Activated naive CD8-positive, alpha-beta T cell treated with anti-CD3 and anti-CD28 coated beads for 36 hours (primary cell): ENCODE results near the gene IFT122. TPM values are rescaled to one million over a fixed set of nuclear protein-coding genes. Genes with fewer than 3 reads are reported as not detected.
"Not testable (repeated sequence)": the region's sequence is repeated elsewhere in the genome, so short reads cannot be mapped to it uniquely, and the experiment has no call there.

ENCODE experiments used
- DNase-seq: peaks from one replicate; pipeline ENCODE4 v3.0.0; 2021
- H3K27ac Mint-ChIP-seq: one replicate; pipeline ENCODE4 v1.8.0; 2022; ENCODE audit warnings: mild to moderate bottlenecking, moderate library complexity, mixed read lengths
- H3K27me3 Mint-ChIP-seq: one replicate; pipeline ENCODE4 v1.8.0; 2022; ENCODE audit warnings: mild to moderate bottlenecking, mixed read lengths
- H3K36me3 Mint-ChIP-seq: one replicate; pipeline ENCODE4 v1.8.0; 2021; ENCODE audit warnings: mild to moderate bottlenecking, mixed read lengths
- H3K4me1 Mint-ChIP-seq: one replicate; pipeline ENCODE4 v1.8.0; 2021; ENCODE audit warnings: mixed read lengths
- H3K4me3 Mint-ChIP-seq: one replicate; pipeline ENCODE4 v1.8.0; 2022; ENCODE audit warnings: mild to moderate bottlenecking, moderate library complexity, mixed read lengths
- H3K9me3 Mint-ChIP-seq: one replicate; pipeline ENCODE4 v1.8.0; 2022; ENCODE audit warnings: mixed read lengths
- total RNA-seq, 2 experiments: library from RNA; stranded (reverse); gene quantifications; one replicate each; pipeline ENCODE4 v1.2.3, GENCODE V29; 2021

IFT122 gene
- total RNA-seq, 2 experiments from 2014 or later = 14.9 to 15.6 TPM

GRCh38 chr3:129410971-129411370 lies 29.1 kb upstream of the IFT122 start:
- no peak for DNase-seq
- no peaks in the 10 kb centered on the region for H3K9me3 Mint-ChIP-seq
- no peaks in the 10 kb centered on the region for H3K27me3 Mint-ChIP-seq
- no peak overlapping the region for H3K4me3 Mint-ChIP-seq
- no peaks in the 10 kb centered on the region for H3K36me3 Mint-ChIP-seq
- H3K27ac Mint-ChIP-seq = no peak overlapping the region
- no peaks in the 10 kb centered on the region for H3K4me1 Mint-ChIP-seq

GRCh38 chr3:129412542-129413198 lies 27.4 kb upstream of the IFT122 start:
- Mint-ChIP-seq H3K36me3 (no peaks in the 10 kb centered on the region), H3K27ac (no peak overlapping the region), H3K4me3 (no peak overlapping the region), H3K4me1 (no peaks in the 10 kb centered on the region), H3K9me3 (no peaks in the 10 kb centered on the region), H3K27me3 (no peaks in the 10 kb centered on the region)
- DNase-seq = no peak

- not testable (repeated sequence) for H3K4me1 Mint-ChIP-seq, H3K36me3 Mint-ChIP-seq, H3K27me3 Mint-ChIP-seq, H3K27ac Mint-ChIP-seq, DNase-seq, H3K4me3 Mint-ChIP-seq, H3K9me3 Mint-ChIP-seq
Observed at GRCh38 chr3:129413238-129413637, 26.8 kb upstream of the IFT122 start.

GRCh38 chr3:129413687-129414506 lies 26.1 kb upstream of the IFT122 start:
- Mint-ChIP-seq H3K36me3 (no peaks in the 10 kb centered on the region), H3K27ac (no peak overlapping the region), H3K4me3 (no peak overlapping the region), H3K9me3 (no peaks in the 10 kb centered on the region), H3K4me1 (no peaks in the 10 kb centered on the region), H3K27me3 (no peaks in the 10 kb centered on the region)
- DNase-seq = no peak

GRCh38 chr3:129415378-129415777 lies 24.6 kb upstream of the IFT122 start:
- Mint-ChIP-seq H3K27me3 (no peaks in the 10 kb centered on the region), H3K9me3 (no peaks in the 10 kb centered on the region), H3K4me3 (no peak overlapping the region), H3K36me3 (no peaks in the 10 kb centered on the region), H3K4me1 (no peaks in the 10 kb centered on the region), H3K27ac (no peak overlapping the region)
- DNase-seq = no peak

GRCh38 chr3:129415830-129416229 lies 24.2 kb upstream of the IFT122 start:
- H3K27me3 Mint-ChIP-seq = no peaks in the 10 kb centered on the region
- H3K9me3 Mint-ChIP-seq = no peaks in the 10 kb centered on the region
- no peaks in the 10 kb centered on the region for H3K36me3 Mint-ChIP-seq
- no peak overlapping the region for H3K4me3 Mint-ChIP-seq
- no peaks in the 10 kb centered on the region for H3K4me1 Mint-ChIP-seq
- H3K27ac Mint-ChIP-seq = no peak overlapping the region
- no peak for DNase-seq

- Mint-ChIP-seq H3K36me3 (no peaks in the 10 kb centered on the region), H3K4me3 (no peak overlapping the region), H3K4me1 (no peaks in the 10 kb centered on the region), H3K27me3 (no peaks in the 10 kb centered on the region), H3K27ac (no peak overlapping the region), H3K9me3 (no peaks in the 10 kb centered on the region)
- no peak for DNase-seq
Observed at GRCh38 chr3:129416415-129416814, 23.6 kb upstream of the IFT122 start.

GRCh38 chr3:129417326-129417725 lies 22.7 kb upstream of the IFT122 start:
- Mint-ChIP-seq H3K9me3 (no peaks in the 10 kb centered on the region), H3K4me1 (no peaks in the 10 kb centered on the region), H3K4me3 (no peak overlapping the region), H3K27me3 (no peaks in the 10 kb centered on the region), H3K36me3 (no peaks in the 10 kb centered on the region), H3K27ac (no peak overlapping the region)
- DNase-seq = no peak

- no peak overlapping the region for H3K4me3 Mint-ChIP-seq
- no peaks in the 10 kb centered on the region for H3K9me3 Mint-ChIP-seq
- no peaks in the 10 kb centered on the region for H3K4me1 Mint-ChIP-seq
- H3K36me3 Mint-ChIP-seq = no peaks in the 10 kb centered on the region
- no peak for DNase-seq
- no peaks in the 10 kb centered on the region for H3K27me3 Mint-ChIP-seq
- H3K27ac Mint-ChIP-seq = no peak overlapping the region
Observed at GRCh38 chr3:129418041-129418973, 21.7 kb upstream of the IFT122 start.

- no peaks in the 10 kb centered on the region for H3K36me3 Mint-ChIP-seq
- H3K27me3 Mint-ChIP-seq = no peaks in the 10 kb centered on the region
- H3K27ac Mint-ChIP-seq = no peak overlapping the region
- H3K4me3 Mint-ChIP-seq = no peak overlapping the region
- peaks cover 5% of the 10 kb centered on the region for H3K4me1 Mint-ChIP-seq
- no peaks in the 10 kb centered on the region for H3K9me3 Mint-ChIP-seq
- DNase-seq = no peak
Observed at GRCh38 chr3:129419476-129419875, 20.5 kb upstream of the IFT122 start.

- no peak for DNase-seq
- Mint-ChIP-seq H3K27me3 (no peaks in the 10 kb centered on the region), H3K27ac (no peak overlapping the region), H3K9me3 (no peaks in the 10 kb centered on the region), H3K4me3 (no peak overlapping the region), H3K4me1 (peaks cover 9% of the 10 kb centered on the region), H3K36me3 (no peaks in the 10 kb centered on the region)
Observed at GRCh38 chr3:129421236-129421883, 18.7 kb upstream of the IFT122 start.

- Mint-ChIP-seq H3K27ac (no peak overlapping the region), H3K9me3 (no peaks in the 10 kb centered on the region), H3K4me3 (no peak overlapping the region), H3K27me3 (no peaks in the 10 kb centered on the region), H3K36me3 (no peaks in the 10 kb centered on the region), H3K4me1 (peaks cover 9% of the 10 kb centered on the region)
- DNase-seq = no peak
Observed at GRCh38 chr3:129421988-129422745, 17.9 kb upstream of the IFT122 start.

GRCh38 chr3:129422897-129423296 lies 17.1 kb upstream of the IFT122 start:
- Mint-ChIP-seq H3K9me3 (no peaks in the 10 kb centered on the region), H3K27ac (no peak overlapping the region), H3K27me3 (peaks cover 1% of the 10 kb centered on the region), H3K4me1 (peaks cover 12% of the 10 kb centered on the region), H3K4me3 (no peak overlapping the region), H3K36me3 (peaks cover 2% of the 10 kb centered on the region)
- DNase-seq = no peak

- H3K36me3 Mint-ChIP-seq = peaks cover 3% of the 10 kb centered on the region
- H3K4me3 Mint-ChIP-seq = no peak overlapping the region
- H3K9me3 Mint-ChIP-seq = no peaks in the 10 kb centered on the region
- H3K27me3 Mint-ChIP-seq = peaks cover 5% of the 10 kb centered on the region
- H3K4me1 Mint-ChIP-seq = peaks cover 25% of the 10 kb centered on the region
- DNase-seq = no peak
- no peak overlapping the region for H3K27ac Mint-ChIP-seq
Observed at GRCh38 chr3:129424185-129424841, 15.7 kb upstream of the IFT122 start.
